RWPE1 (cell line): Measurements from ENCODE around the gene STEAP3.

Source experiments
- CTCF ChIA-PET: fragments of 350-600 bp; sonication (Branson Sonifier 250); formaldehyde crosslinking; extraction: SDS; loops from one replicate; lab custom pipeline; 2021; lab: Yijun Ruan, JAX
- POLR2A ChIA-PET: fragments of 400-600 bp; formaldehyde crosslinking; extraction: SDS; loops from one replicate; lab custom pipeline; 2020; ENCODE audit warnings: antibody characterized with exemption; ENCODE audit not compliant: low non-redundant PET; lab: Yijun Ruan, JAX
- DNase-seq: peaks from one replicate; pipeline ENCODE4 v3.0.0; 2012; ENCODE audit warnings: low spot score
- H3K27ac ChIP-seq: fragments of 450-650 bp; 2 replicates; pipeline ENCODE4 v1.5.1; 2017
- TF ChIP-seq, protein P1 (sequence below): fragments of 450-650 bp; conservative IDR thresholded peaks from 2 replicates; pipeline ENCODE4 v1.5.1; 2017; ENCODE audit warnings: low read depth, mild to moderate bottlenecking

STEAP3 gene

DNA sequence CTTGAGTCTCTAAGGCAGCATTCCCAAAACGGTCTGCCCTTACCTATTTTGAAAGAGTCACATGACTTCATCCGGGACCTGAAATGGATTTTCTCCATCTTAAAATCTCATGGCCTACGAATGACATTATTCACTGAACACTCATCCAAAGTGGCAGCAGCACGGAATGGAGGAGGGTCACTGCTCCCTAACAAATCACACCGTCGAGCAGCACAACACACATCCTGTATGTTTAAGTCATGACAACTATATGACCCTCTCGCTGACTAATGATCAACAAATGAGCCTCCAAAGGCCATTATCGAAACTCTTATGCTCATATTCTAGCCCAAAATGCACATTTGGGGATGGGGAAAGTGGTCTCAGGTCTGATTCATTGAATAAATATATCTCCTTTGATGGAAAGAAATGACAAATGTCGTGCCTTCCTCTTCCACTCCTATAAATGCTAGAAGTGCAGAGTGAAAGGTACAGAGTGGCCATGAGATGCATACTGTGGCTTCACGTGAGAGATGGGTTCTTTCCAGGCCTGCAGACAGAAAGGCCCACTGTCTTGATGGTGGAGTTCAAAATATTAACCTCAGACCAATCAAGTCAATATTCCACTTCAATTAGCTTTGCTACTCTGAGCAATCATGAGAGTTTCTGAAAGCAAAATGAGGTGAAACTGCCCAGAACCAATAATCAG, 72.2 kb downstream of the STEAP3 start:
- ChIA-PET CTCF (interaction anchor here (0.6 kb wide), 2 partner anchors 48 to 292 kb away, joined by 3 read pairs; no protein-coding TSS in a partner anchor), POLR2A (no interaction called here)
- DNase-seq, result no peak
- H3K27ac ChIP-seq, result no peak overlapping the region
- TF ChIP-seq, protein P1, sequence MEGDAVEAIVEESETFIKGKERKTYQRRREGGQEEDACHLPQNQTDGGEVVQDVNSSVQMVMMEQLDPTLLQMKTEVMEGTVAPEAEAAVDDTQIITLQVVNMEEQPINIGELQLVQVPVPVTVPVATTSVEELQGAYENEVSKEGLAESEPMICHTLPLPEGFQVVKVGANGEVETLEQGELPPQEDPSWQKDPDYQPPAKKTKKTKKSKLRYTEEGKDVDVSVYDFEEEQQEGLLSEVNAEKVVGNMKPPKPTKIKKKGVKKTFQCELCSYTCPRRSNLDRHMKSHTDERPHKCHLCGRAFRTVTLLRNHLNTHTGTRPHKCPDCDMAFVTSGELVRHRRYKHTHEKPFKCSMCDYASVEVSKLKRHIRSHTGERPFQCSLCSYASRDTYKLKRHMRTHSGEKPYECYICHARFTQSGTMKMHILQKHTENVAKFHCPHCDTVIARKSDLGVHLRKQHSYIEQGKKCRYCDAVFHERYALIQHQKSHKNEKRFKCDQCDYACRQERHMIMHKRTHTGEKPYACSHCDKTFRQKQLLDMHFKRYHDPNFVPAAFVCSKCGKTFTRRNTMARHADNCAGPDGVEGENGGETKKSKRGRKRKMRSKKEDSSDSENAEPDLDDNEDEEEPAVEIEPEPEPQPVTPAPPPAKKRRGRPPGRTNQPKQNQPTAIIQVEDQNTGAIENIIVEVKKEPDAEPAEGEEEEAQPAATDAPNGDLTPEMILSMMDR, result no peak

DNA sequence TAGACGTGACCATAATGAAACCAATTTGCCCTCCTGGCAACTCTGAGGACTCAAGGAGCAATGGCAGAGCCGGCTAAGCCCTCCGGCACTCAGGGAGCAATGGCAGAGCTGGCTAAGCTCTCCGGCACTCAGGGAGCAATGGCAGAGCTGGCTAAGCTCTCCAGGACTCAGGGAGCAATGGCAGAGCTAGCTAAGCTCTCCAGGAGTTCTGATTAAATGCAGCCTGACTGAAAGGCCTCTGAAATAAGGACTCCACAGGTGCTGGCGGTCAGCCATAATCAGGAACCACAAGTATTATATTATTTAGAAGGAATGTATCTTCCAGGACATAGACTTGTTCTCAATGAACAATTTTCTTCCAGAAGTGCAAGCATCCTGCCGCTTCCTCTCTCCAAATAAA, 77.8 kb downstream of the STEAP3 start:
- ChIA-PET POLR2A (no interaction called here), CTCF (interaction anchor here (0.6 to 1.1 kb wide), 2 partner anchors 10 to 195 kb away, joined by 4 to 5 read pairs; no protein-coding TSS in a partner anchor)
- DNase-seq, result no peak
- no peak overlapping the region for H3K27ac ChIP-seq
- TF ChIP-seq, protein P1, result no peak

DNA sequence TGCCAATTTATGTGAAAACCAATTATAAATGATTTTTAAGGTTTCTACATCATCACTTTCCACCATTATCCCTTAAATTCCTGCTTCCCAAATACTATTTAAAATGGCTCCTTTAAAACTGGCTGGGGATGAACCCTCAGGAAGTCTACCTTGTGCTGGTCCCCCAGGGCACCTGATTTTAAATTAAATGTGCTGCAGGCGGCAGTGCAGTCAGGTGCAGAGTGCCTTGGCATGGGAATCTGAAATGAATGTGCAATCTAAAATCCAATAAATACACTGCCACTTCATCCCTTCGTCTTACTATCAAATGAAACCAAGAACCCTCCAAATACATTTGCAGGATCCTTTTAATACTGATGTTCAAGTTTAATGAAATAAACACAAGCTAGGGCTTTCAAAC, 81.2 kb downstream of the STEAP3 start:
- TF ChIP-seq, protein P1, result no peak
- CTCF ChIA-PET, result interaction anchor here (0.9 kb wide), 1 partner anchor 14 kb away, joined by 5 read pairs; no protein-coding TSS in a partner anchor
- H3K27ac ChIP-seq, result no peak overlapping the region
- no peak for DNase-seq
- POLR2A ChIA-PET, result no interaction called here

DNA sequence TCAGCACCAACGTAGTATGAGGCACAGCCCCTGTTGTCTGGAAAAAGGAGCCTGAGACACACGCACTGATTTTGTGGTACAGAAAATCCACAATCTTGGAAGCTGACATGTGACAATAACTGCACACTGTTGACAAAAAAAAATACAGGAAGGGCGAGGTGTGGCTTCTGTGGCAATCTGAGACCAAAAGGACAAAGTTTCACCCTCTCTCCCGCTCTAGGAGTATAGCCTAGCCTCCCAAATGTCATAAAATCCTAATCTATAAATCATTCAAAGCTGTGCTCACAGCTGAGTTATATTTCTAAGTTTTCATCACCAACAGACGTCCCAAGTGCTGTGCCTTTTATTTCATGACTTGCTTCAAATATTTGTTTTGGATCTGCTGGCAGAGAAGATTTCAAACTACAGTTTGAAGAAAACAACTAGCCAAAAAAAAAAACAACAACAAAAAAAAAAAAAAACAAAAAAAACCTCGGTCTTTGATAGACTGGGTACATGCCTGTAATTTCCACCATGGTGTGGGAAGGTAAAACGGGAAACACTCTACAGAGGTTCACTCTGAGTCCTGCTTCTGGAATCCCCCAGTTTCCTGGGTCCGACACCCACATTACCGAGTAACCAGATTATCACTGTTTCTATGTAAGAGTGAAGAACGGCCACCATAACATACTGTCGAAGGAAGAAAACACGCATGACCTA, 82.0 kb downstream of the STEAP3 start:
- no peak overlapping the region for H3K27ac ChIP-seq
- ChIA-PET POLR2A (no interaction called here), CTCF (interaction anchor here (0.9 kb wide), 1 partner anchor 15 kb away, joined by 5 read pairs; no protein-coding TSS in a partner anchor)
- TF ChIP-seq, protein P1, result no peak
- DNase-seq, result no peak

DNA sequence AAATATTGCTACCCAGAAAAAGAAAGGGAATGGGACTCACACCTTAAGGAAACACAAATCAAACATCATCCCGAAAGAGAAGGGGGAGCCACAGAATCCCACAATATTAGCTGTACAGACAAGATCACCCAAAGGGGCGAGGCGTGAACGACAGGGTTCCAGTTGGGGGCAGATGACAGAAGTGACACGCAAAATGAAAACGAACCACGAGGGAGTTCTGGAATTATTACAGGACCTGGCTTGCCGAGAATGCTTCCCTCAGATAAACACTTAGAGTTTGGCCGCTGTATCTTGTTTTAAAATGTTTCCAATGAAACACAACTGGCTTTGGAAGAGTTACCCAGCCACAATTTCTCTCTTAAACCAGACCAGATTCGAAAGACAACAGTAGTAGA, 82.6 kb downstream of the STEAP3 start:
- ChIA-PET POLR2A (no interaction called here), CTCF (no interaction called here)
- DNase-seq, result no peak
- no peak overlapping the region for H3K27ac ChIP-seq
- TF ChIP-seq, protein P1, result no peak

DNA sequence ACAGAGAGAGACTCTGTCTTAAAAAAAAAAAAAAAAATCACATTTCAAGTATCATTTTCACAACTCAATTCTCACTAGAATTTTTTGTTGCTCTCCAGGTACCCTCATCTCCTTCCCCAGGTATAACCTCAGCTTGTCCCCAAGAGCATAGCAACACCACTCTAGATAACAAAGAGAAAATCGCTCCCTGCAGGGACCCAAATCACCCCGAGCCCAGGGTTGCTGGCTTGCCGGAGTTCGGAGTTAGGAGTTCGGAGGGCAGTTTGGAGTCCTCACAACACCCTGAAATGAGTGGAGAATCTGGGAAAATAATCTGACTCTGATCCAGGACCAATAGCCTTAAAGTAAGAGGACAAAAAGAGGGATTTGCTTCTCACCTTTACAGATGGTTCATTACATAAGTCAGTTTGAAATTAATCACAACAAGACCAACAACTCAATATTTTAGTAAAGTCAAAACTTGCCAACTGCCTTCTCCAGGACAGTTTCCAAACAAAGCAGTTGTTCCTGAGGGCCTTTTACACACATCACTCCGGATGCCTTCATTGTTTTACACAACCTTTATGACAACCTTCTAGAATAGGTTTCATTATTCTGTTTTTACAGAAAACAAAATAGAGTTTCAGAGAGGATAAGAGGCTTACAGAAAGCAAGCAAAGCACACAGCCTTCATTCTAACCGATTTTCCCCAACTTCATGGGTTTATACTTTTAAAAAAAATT, 83.9 kb downstream of the STEAP3 start:
- ChIA-PET POLR2A (no interaction called here), CTCF (no interaction called here)
- H3K27ac ChIP-seq, result no peak overlapping the region
- TF ChIP-seq, protein P1, result no peak
- no peak for DNase-seq
